ENCODE measurements around the gene LMF1. TPM values are rescaled to one million over a fixed set of nuclear protein-coding genes. Genes with fewer than 3 reads are reported as not detected.

Gene LMF1
- total RNA-seq, 2 donors from 2014 or later: 17.3 to 22.6 TPM

- intact Hi-C loops (cut with DNase I, micrococcal nuclease): no loop called here
- no peak for ATAC-seq
These were observed 117.5 kb downstream of the LMF1 start for GRCh38 chr16:853306-853705.

GRCh38 chr16:852451-853185 lies 118.2 kb downstream of the LMF1 start:
- ATAC-seq: peak; percentile 23
- DNase-seq: no peak
- intact Hi-C loops (cut with DNase I, micrococcal nuclease): no loop called here

More at GRCh38 chr16:853306-853705, 117.5 kb downstream of the LMF1 start:
- DNase-seq: no peak

- ATAC-seq: no peak
- intact Hi-C loops (cut with DNase I, micrococcal nuclease): no loop called here
- no peak for DNase-seq
These were observed 118.9 kb downstream of the LMF1 start for GRCh38 chr16:851871-852270.

- intact Hi-C loops (cut with DNase I, micrococcal nuclease): no loop called here
- DNase-seq (no peak), ATAC-seq (peak; percentile 3)
These were observed 119.5 kb downstream of the LMF1 start for GRCh38 chr16:851209-851810.

- DNase-seq (no peak), ATAC-seq (no peak)
- intact Hi-C loops (cut with DNase I, micrococcal nuclease): no loop called here
These were observed 120.1 kb downstream of the LMF1 start for GRCh38 chr16:850668-851067.

GRCh38 chr16:848510-849253 lies 122.1 kb downstream of the LMF1 start:
- no peak for DNase-seq
- intact Hi-C loops (cut with DNase I, micrococcal nuclease): no loop called here
- ATAC-seq: no peak

GRCh38 chr16:847681-848445 lies 122.9 kb downstream of the LMF1 start:
- intact Hi-C loops (cut with DNase I, micrococcal nuclease): no loop called here
- no peak for DNase-seq
- no peak for ATAC-seq

- intact Hi-C loops (cut with DNase I, micrococcal nuclease): no loop called here
- no peak for DNase-seq
- no peak for ATAC-seq
These were observed 123.6 kb downstream of the LMF1 start for GRCh38 chr16:847151-847550.

- intact Hi-C loops (cut with DNase I, micrococcal nuclease): no loop called here
- no peak for ATAC-seq
- no peak for DNase-seq
These were observed 125.4 kb downstream of the LMF1 start for GRCh38 chr16:845351-845745.

- DNase-seq (no peak), ATAC-seq (no peak)
- intact Hi-C loops (cut with DNase I, micrococcal nuclease): no loop called here
These were observed 126.0 kb downstream of the LMF1 start for GRCh38 chr16:844638-845350.

- no peak for DNase-seq
- ATAC-seq: no peak
- intact Hi-C loops (cut with DNase I, micrococcal nuclease): no loop called here
These were observed 127.0 kb downstream of the LMF1 start for GRCh38 chr16:843771-844170.

- intact Hi-C loops (cut with DNase I, micrococcal nuclease): no loop called here
- no peak for ATAC-seq
- no peak for DNase-seq
These were observed 127.8 kb downstream of the LMF1 start for GRCh38 chr16:842711-843560.

GRCh38 chr16:842061-842476 lies 128.7 kb downstream of the LMF1 start:
- intact Hi-C loops (cut with DNase I, micrococcal nuclease): no loop called here
- peak; percentile 27 for ATAC-seq
- no peak for DNase-seq

GRCh38 chr16:841455-842060 lies 129.2 kb downstream of the LMF1 start:
- ATAC-seq (no peak), DNase-seq (no peak)
- intact Hi-C loops (cut with DNase I, micrococcal nuclease): no loop called here

GRCh38 chr16:840561-841454 lies 130.0 kb downstream of the LMF1 start:
- DNase-seq (no peak), ATAC-seq (no peak)
- intact Hi-C loops (cut with DNase I, micrococcal nuclease): no loop called here

- no peak for DNase-seq
- intact Hi-C loops (cut with DNase I, micrococcal nuclease): no loop called here
- no peak for ATAC-seq
These were observed 131.0 kb downstream of the LMF1 start for GRCh38 chr16:839643-840408.
